CD4-positive, alpha-beta T cell treated with Interleukin-17A for 1 hour (primary cell): ENCODE measurements around the gene EIF3I.

Source experiments
- DNase-seq: peaks from one replicate; pipeline ENCODE4 v3.0.0-alpha.2; 2020

Gene EIF3I

GRCh38 chr1:32266921-32267591 is 44.8 kb downstream of the EIF3I start:
- peak; percentile 49 for DNase-seq

- no peak for DNase-seq
Measured at GRCh38 chr1:32269744-32270143, 47.5 kb downstream of the EIF3I start.

- peak; percentile 57 for DNase-seq
Measured at GRCh38 chr1:32272557-32273390, 50.6 kb downstream of the EIF3I start.

GRCh38 chr1:32273391-32274208 is 51.4 kb downstream of the EIF3I start:
- DNase-seq, result peak; percentile 85

GRCh38 chr1:32274646-32275340 is 52.6 kb downstream of the EIF3I start:
- no peak for DNase-seq

- no peak for DNase-seq
Measured at GRCh38 chr1:32275424-32275823, 53.2 kb downstream of the EIF3I start.

- no peak for DNase-seq
Measured at GRCh38 chr1:32276032-32276782, 54.0 kb downstream of the EIF3I start.
